GM21717 (cell line): ENCODE measurements around the gene SDR42E2.
"Not testable (repeated sequence)": the region's sequence is repeated elsewhere in the genome, so short reads cannot be mapped to it uniquely, and the experiment has no call there.

Experiments used
- ATAC-seq: cut with Tn5 transposase; IDR thresholded peaks from one replicate; pipeline ENCODE4 v1.9.1; 2021; ENCODE audit warnings: mild to moderate bottlenecking, moderate library complexity; ENCODE audit not compliant: unreplicated experiment

Gene SDR42E2

GRCh38 chr16:22210285-22210684 is 48.0 kb downstream of the SDR42E2 start:
- no peak for ATAC-seq

- no peak for ATAC-seq
Measured at GRCh38 chr16:22210854-22211253, 48.5 kb downstream of the SDR42E2 start.

- no peak for ATAC-seq
Measured at GRCh38 chr16:22213236-22213635, 50.9 kb downstream of the SDR42E2 start.

- no peak for ATAC-seq
Measured at GRCh38 chr16:22213801-22214200, 51.5 kb downstream of the SDR42E2 start.

GRCh38 chr16:22214402-22214801 is 52.1 kb downstream of the SDR42E2 start:
- ATAC-seq: no peak

- no peak for ATAC-seq
Measured at GRCh38 chr16:22214889-22215288, 52.6 kb downstream of the SDR42E2 start.

- no peak for ATAC-seq
Measured at GRCh38 chr16:22216191-22216831, 54.0 kb downstream of the SDR42E2 start.

GRCh38 chr16:22216832-22217225 is 54.5 kb downstream of the SDR42E2 start:
- ATAC-seq: not testable (repeated sequence)

GRCh38 chr16:22217890-22218730 is 55.8 kb downstream of the SDR42E2 start:
- peak; percentile 69 for ATAC-seq

- no peak for ATAC-seq
Measured at GRCh38 chr16:22219389-22220068, 57.2 kb downstream of the SDR42E2 start.

GRCh38 chr16:22220069-22220440 is 57.7 kb downstream of the SDR42E2 start:
- ATAC-seq: no peak

- no peak for ATAC-seq
Measured at GRCh38 chr16:22220714-22221113, 58.4 kb downstream of the SDR42E2 start.

GRCh38 chr16:22222006-22222405 is 59.7 kb downstream of the SDR42E2 start:
- ATAC-seq: no peak

- ATAC-seq: no peak
Measured at GRCh38 chr16:22222998-22223397, 60.7 kb downstream of the SDR42E2 start.

GRCh38 chr16:22225060-22225459 is 62.8 kb downstream of the SDR42E2 start:
- ATAC-seq: no peak

GRCh38 chr16:22229889-22230288 is 67.6 kb downstream of the SDR42E2 start:
- ATAC-seq: no peak

- no peak for ATAC-seq
Measured at GRCh38 chr16:22232277-22233036, 70.2 kb downstream of the SDR42E2 start.

- no peak for ATAC-seq
Measured at GRCh38 chr16:22233037-22233372, 70.7 kb downstream of the SDR42E2 start.

- no peak for ATAC-seq
Measured at GRCh38 chr16:22235839-22236745, 73.8 kb downstream of the SDR42E2 start.

GRCh38 chr16:22239131-22239805 is 77.0 kb downstream of the SDR42E2 start:
- ATAC-seq: no peak
